SK-N-MC (cell line): ENCODE results near the gene SPTAN1.

Experiments used
- EZH2 ChIP-seq: fragments of 200-600 bp; sonication (generic); IDR thresholded peaks from one replicate; pipeline ENCODE4 v1.6.1; 2017; ENCODE audit warnings: antibody characterized with exemption
- FOXP2 ChIP-seq: optimal IDR thresholded peaks from 2 replicates; pipeline ENCODE3; 2011; ENCODE audit warnings: mild to moderate bottlenecking, moderate library complexity; ENCODE audit not compliant: insufficient read depth; ENCODE audit errors: extremely low read length, control extremely low read depth
- POLR2AphosphoS5 ChIP-seq: IDR thresholded peaks from 2 replicates; pipeline ENCODE4 v1.6.1; 2012; ENCODE audit warnings: mild to moderate bottlenecking, low read depth, low read length, borderline replicate concordance

- TF ChIP-seq EZH2: no peak
- TF ChIP-seq FOXP2: no peak
- TF ChIP-seq POLR2AphosphoS5: no peak
These were observed 29.0 kb upstream of the SPTAN1 start for GRCh38 chr9:128523199-128523925.
